Measurements from ENCODE around the gene OGFR.
A peak's percentile ranks its signal among the peaks of the same experiment; 100 is the strongest.

OGFR gene

GRCh38 chr20:62816884-62817873 is 12.5 kb downstream of the OGFR start, which contains the start of gene COL9A3:
TSS of gene COL9A3 (plus strand) at chr20:62817050. CDS start at chr20:62817065, 15 bp downstream.
- no peak for DNase-seq

GRCh38 chr20:62817975-62818591 is 13.4 kb downstream of the OGFR start:
- DNase-seq, result no peak

GRCh38 chr20:62818592-62819493 is 14.2 kb downstream of the OGFR start:
- no peak for DNase-seq

- peak; percentile 56 for DNase-seq
Observed at GRCh38 chr20:62819494-62820174, 15.0 kb downstream of the OGFR start.

- DNase-seq, result no peak
Observed at GRCh38 chr20:62820208-62820961, 15.8 kb downstream of the OGFR start.

GRCh38 chr20:62820962-62821725 is 16.5 kb downstream of the OGFR start:
- no peak for DNase-seq

GRCh38 chr20:62821726-62822210 is 17.1 kb downstream of the OGFR start:
- DNase-seq, result no peak

- no peak for DNase-seq
Observed at GRCh38 chr20:62822239-62822787, 17.7 kb downstream of the OGFR start.

- no peak for DNase-seq
Observed at GRCh38 chr20:62822788-62823651, 18.4 kb downstream of the OGFR start.

- DNase-seq, result no peak
Observed at GRCh38 chr20:62823688-62824475, 19.2 kb downstream of the OGFR start.

GRCh38 chr20:62824476-62825332 is 20.1 kb downstream of the OGFR start:
- peak; percentile 32 for DNase-seq

- DNase-seq, result no peak
Observed at GRCh38 chr20:62825333-62825985, 20.8 kb downstream of the OGFR start.

- no peak for DNase-seq
Observed at GRCh38 chr20:62825986-62826645, 21.5 kb downstream of the OGFR start.

- no peak for DNase-seq
Observed at GRCh38 chr20:62826646-62827310, 22.1 kb downstream of the OGFR start.

GRCh38 chr20:62827311-62828038 is 22.8 kb downstream of the OGFR start:
- DNase-seq, result no peak
